Right renal pelvis (tissue), 4 donors: ENCODE data around the gene SDK1. TPM values are rescaled to one million over a fixed set of nuclear protein-coding genes. Genes with fewer than 3 reads are reported as not detected.
"Not testable (repeated sequence)": the region's sequence is repeated elsewhere in the genome, so short reads cannot be mapped to it uniquely, and the experiment has no call there.

ENCODE experiments used
- DNase-seq, 4 donors: peaks; one replicate each; pipeline ENCODE4 v3.0.0-alpha.2; 2013; ENCODE audit warnings: low read depth in 4 of 4, low spot score in 3 of 4, missing footprints in 1 of 4
- polyA plus RNA-seq, 4 donors: library from polyadenylated mRNA; unstranded; fragments of 120-200 nt; gene quantifications; one replicate each; pipeline ENCODE4 v1.2.1, GENCODE V29; 2013; ENCODE audit not compliant: insufficient read length in 4 of 4

Gene SDK1
- polyA plus RNA-seq, 4 donors: 6.8 to 8.2 (median 6.9) TPM

GRCh38 chr7:3960050-3960763, 659.2 kb downstream of the SDK1 start:
- no peak for DNase-seq

DNA sequence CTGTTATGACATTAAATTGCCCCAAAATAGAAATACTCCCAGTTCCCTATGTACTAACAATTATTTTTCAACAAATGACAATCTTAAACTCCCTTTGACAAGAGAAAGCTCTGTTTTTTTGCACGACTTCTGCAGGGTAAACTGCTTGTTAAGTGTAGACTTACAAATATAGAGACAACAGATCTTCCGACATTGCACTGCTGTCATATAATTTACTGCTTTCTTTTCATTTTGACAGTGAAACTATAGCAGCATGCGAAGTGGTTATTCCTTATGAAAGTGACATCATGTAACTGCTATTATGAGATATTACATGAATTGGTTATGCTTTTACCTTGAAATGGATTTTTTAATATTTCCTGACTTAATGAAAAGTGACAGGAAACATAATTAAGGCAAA, 659.9 kb downstream of the SDK1 start:
- DNase-seq: no peak

- DNase-seq: no peak
Measured at GRCh38 chr7:3961857-3962503, 660.9 kb downstream of the SDK1 start.

GRCh38 chr7:3963768-3964167, 662.7 kb downstream of the SDK1 start:
- not testable (repeated sequence) for DNase-seq

- DNase-seq: no peak
Measured at GRCh38 chr7:3964980-3965606, 664.0 kb downstream of the SDK1 start.

DNA sequence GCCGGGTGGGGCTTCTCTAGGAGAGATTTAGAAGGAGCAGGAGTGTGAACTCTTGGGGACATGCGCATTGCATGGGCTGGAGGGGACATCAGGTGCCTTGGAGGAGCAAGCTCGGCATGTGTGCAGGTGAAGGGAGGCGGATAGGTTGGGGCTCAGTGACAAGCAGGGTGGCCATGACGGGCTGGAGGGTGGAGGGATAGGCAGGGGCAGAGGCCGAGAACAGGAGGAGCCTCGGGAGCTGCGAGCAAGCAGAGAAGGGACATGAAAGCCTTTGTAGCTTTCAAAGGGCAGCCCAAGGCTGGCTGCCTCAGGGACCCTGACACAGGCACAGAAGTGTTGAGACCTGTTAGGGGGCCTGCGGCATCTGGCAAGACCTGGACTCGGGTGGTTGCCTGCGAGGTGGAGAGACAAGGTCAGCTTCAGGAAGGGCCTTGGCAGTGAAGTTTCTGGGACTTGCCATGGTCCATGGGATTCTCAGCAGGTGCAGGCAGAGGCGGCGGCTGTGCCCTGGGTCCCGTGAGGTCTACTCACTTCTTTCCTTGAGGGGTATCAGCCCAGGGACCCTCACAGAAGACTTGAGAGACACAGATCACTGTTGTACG, 664.8 kb downstream of the SDK1 start:
- DNase-seq: no peak

GRCh38 chr7:3968234-3968633, 667.2 kb downstream of the SDK1 start:
- DNase-seq: no peak

- no peak for DNase-seq
Measured at GRCh38 chr7:3969286-3969685, 668.2 kb downstream of the SDK1 start.

- no peak for DNase-seq
Measured at GRCh38 chr7:3971323-3971722, 670.3 kb downstream of the SDK1 start.

DNA sequence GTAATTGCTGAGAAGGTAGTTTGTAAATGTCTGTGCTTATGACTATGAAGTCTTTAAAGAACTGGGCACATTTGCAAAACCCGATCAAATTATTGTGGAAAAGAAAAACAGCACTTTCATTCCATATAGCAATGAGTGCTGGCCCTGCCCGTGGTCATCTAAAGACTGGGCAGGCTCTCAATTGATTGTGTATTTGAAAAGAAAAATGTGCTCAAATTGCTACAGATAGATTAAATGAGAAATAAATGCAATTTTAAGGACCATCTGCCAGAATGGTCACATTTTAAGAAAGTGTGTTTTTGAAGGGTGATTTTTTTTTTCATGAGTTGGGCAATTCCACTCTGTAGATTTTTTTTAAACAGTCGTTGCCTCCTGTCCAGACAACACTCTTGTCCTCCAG, 672.2 kb downstream of the SDK1 start:
- DNase-seq: no peak

GRCh38 chr7:3974329-3974728, 673.3 kb downstream of the SDK1 start:
- no peak for DNase-seq

DNA sequence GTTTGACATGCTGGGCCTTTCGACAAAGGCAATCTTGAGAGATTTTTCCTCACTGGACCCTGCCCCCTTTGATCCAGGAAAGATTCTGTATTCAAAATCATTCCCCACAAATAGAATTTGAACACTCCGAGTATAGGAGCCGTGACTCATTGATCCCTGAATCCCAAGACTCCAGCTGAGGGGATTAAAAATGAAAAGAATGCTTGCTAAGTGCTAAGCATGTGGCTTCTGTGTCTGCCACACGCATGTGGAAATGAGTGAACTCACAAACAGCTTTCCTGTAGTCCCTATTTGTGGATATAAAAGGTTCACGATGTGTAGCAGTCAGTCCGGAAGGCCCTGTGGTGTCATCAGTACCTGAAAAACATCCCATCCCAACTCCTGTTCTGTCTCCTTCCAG, 674.3 kb downstream of the SDK1 start:
- no peak for DNase-seq

DNA sequence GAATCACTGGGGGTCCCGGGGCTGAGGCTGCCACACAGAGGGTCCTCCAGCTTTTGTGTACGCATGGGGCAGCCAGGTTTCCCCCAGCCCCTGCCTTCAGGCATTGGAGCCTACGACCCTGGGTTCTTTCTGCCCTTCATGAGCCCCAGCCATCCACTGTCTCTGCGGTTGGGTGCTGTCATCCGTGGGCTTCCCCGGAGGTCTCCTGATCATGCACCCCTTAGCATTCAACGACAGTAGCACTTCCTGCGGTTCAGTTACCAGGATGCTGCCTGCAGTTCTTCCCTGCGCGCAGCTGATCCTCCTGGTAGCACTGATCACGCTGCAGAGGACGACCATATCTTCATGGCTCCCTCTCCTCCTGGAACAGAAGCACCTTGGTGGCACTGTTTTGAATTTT, 676.3 kb downstream of the SDK1 start:
- no peak for DNase-seq

- no peak for DNase-seq
Measured at GRCh38 chr7:3978839-3979238, 677.8 kb downstream of the SDK1 start.

DNA sequence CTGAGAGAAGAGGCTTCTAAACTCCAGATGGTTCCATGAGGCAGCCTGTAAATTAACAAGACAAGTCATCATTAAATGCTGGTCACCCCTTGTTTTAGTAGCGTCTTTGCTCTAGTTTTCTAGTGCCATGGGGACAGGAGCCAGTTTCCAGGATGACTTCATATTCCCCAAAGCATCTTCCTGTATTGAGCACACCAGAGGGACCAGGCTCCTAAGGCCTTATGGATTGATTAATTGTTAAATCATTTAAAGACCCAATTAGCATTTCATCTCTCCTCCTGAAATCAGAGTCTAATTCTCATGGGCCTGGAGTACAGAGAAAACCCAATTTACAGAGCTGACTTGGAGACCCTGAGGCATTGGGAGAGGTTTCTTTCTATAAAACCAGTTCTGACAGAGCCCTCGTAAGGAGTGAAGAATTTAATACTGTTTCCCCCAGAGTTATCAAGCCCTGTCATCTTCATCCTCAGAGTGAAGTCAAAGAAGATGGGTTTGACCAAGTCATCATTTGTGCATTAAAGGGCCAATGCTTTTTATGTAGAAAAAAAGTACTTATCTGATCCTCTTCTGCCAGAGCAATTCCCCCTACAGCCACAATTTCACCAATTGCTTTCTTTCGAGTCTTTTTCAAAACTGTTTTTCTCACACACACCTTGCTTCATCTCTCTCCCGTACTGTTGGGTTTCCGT, 678.7 kb downstream of the SDK1 start:
- no peak for DNase-seq

GRCh38 chr7:3980300-3980643, 679.2 kb downstream of the SDK1 start:
- DNase-seq: no peak

- DNase-seq: no peak
Measured at GRCh38 chr7:3981281-3981680, 680.2 kb downstream of the SDK1 start.

DNA sequence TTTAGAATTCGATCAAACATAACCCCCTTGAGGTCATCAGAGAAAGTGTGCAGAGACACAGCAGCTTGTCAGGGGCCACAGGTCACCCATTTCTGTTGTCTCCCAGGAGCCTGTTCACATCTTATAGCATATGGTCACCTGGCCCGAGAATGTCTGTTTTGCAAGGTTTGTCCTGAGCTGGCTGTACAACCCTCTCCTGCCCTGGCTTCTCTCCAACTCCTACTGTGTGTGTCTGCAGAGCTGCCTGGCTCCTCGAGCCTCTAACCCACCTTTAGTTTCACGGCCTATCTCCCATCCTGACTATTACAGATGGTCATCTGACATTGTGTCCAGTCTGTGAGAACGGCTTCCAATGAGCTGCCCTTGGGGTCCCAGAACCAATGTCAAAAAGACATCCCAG, 683.4 kb downstream of the SDK1 start:
- DNase-seq: no peak

DNA sequence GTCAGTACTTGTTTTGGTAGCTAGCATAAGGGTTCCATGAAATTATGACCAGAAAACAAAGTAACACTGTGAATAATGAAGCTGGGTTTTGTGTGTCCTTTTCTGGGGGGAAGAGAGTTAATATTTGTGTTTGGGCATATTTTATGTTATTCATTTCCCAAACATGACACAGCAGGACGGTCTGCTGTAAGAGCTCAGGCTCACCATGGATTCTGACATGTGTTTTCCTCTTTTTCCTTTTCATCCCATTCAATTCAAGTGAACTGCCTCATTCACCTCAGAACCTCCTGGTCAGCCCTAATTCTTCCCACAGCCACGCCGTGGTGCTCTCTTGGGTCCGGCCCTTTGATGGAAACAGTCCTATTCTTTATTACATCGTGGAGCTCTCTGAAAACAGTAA, 685.9 kb downstream of the SDK1 start:
- no peak for DNase-seq

GRCh38 chr7:3987426-3987927, 686.4 kb downstream of the SDK1 start:
- no peak for DNase-seq

GRCh38 chr7:3989723-3990122, 688.7 kb downstream of the SDK1 start:
- no peak for DNase-seq
